Breast epithelium (tissue), 4 donors: ENCODE measurements around the gene PRDX2. TPM values are rescaled to one million over a fixed set of nuclear protein-coding genes. Genes with fewer than 3 reads are reported as not detected.

Experiments used
- DNase-seq, 2 donors: peaks; one replicate each; pipeline ENCODE4 v3.0.0-alpha.2; 2019; ENCODE audit warnings: low spot score in 2 of 2
- H3K27ac ChIP-seq, 2 donors: fragments of 200-600 bp; sonication (generic) in 1 of 2; one replicate each; pipeline ENCODE4 v1.5.1; 2016 to 2019; ENCODE audit warnings: mild to moderate bottlenecking in 1 of 2
- H3K27me3 ChIP-seq, 2 donors: fragments of 200-600 bp; sonication (generic) in 1 of 2; one replicate each; pipeline versions ENCODE4 v1.5.1 to v1.6.0; 2017 to 2019; ENCODE audit warnings: control low read depth in 1 of 2, mild to moderate bottlenecking in 1 of 2
- H3K36me3 ChIP-seq: fragments of 200-600 bp; one replicate; pipeline ENCODE4 v1.5.1; 2019
- H3K4me1 ChIP-seq, 2 donors: fragments of 200-600 bp; sonication (generic); one replicate each; pipeline ENCODE4 v1.5.1; 2016 to 2019; ENCODE audit warnings: control low read depth in 1 of 2
- H3K4me3 ChIP-seq, 3 donors: fragments of 200-600 bp; sonication (generic); 1 replicate in 2 of 3; 2 replicates in 1 of 3; pipeline ENCODE4 v1.5.1; 2016 to 2019; ENCODE audit warnings: mild to moderate bottlenecking in 3 of 3, moderate library complexity in 2 of 3
- H3K9me3 ChIP-seq, 2 donors: fragments of 200-600 bp; sonication (generic) in 1 of 2; one replicate each; pipeline ENCODE4 v1.5.1; 2016 to 2019; ENCODE audit warnings: control low read depth in 1 of 2
- POLR2A ChIP-seq: fragments of 450-650 bp; IDR thresholded peaks from one replicate; pipeline ENCODE4 v1.6.1; 2016; ENCODE audit warnings: antibody characterized with exemption, mild to moderate bottlenecking, moderate library complexity
- POLR2AphosphoS5 ChIP-seq, 3 donors: sonication (generic); formaldehyde crosslinking; IDR thresholded peaks; one replicate each; pipeline ENCODE4 v1.6.1; 2017; ENCODE audit warnings: antibody characterized with exemption in 3 of 3
- intact Hi-C: fragments of 100-400 bp; cut with DNase I; formaldehyde crosslinking; loops from one replicate; pipeline ENCODE4 v1.15.1; 2023; ENCODE audit warnings: low total_unique reads
- total RNA-seq, 3 donors: library from RNA; depleted of rRNA; stranded (reverse); fragments of >200 nt; gene quantifications; one replicate each; pipeline ENCODE4 v1.1.0, GENCODE V29; 2016
- TF ChIP-seq, protein P1 (sequence below), 3 donors: fragments of 450-650 bp; IDR thresholded peaks; one replicate each; pipeline ENCODE4 v1.5.1; 2016 to 2017; ENCODE audit warnings: antibody characterized with exemption in 3 of 3, mild to moderate bottlenecking in 3 of 3, moderate library complexity in 3 of 3

PRDX2 gene
- total RNA-seq, 3 donors from 2014 or later: 150 to 199 (median 199) TPM

GRCh38 chr19:12782424-12783290 is 18.9 kb downstream of the PRDX2 start:
- Histone ChIP-seq H3K27ac (peak overlapping the region; percentile 98 to 100), H3K36me3 (no peaks in the 10 kb centered on the region), H3K4me1 (peaks cover 18 to 26% of the 10 kb centered on the region in 2 donors), H3K9me3 (no peaks in the 10 kb centered on the region), H3K27me3 (no peaks in the 10 kb centered on the region), H3K4me3 (peak overlapping the region; percentile 45 to 65 (median 61))
- peak; percentile 79 to 80 for DNase-seq
- TF ChIP-seq POLR2AphosphoS5 (IDR thresholded peaks at IDR 0.05) (peak; percentile 71 to 89 (median 75)), POLR2A (no peak)
- TF ChIP-seq, protein P1, sequence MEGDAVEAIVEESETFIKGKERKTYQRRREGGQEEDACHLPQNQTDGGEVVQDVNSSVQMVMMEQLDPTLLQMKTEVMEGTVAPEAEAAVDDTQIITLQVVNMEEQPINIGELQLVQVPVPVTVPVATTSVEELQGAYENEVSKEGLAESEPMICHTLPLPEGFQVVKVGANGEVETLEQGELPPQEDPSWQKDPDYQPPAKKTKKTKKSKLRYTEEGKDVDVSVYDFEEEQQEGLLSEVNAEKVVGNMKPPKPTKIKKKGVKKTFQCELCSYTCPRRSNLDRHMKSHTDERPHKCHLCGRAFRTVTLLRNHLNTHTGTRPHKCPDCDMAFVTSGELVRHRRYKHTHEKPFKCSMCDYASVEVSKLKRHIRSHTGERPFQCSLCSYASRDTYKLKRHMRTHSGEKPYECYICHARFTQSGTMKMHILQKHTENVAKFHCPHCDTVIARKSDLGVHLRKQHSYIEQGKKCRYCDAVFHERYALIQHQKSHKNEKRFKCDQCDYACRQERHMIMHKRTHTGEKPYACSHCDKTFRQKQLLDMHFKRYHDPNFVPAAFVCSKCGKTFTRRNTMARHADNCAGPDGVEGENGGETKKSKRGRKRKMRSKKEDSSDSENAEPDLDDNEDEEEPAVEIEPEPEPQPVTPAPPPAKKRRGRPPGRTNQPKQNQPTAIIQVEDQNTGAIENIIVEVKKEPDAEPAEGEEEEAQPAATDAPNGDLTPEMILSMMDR (IDR thresholded peaks at IDR 0.05): peak in 1 of 3 donors; percentile 6
- intact Hi-C loops: no loop called here

GRCh38 chr19:12782174-12782423 is 19.5 kb downstream of the PRDX2 start:
- peak overlapping the region; percentile 45 to 65 (median 61) for H3K4me3 ChIP-seq
- DNase-seq: no peak
- intact Hi-C loops: no loop called here
- H3K36me3 ChIP-seq: no peaks in the 10 kb centered on the region
- H3K4me1 ChIP-seq: peaks cover 18 to 25% of the 10 kb centered on the region in 2 donors
- no peaks in the 10 kb centered on the region for H3K27me3 ChIP-seq
- TF ChIP-seq, protein P1 (IDR thresholded peaks at IDR 0.05): no peak
- no peak for TF ChIP-seq POLR2A
- TF ChIP-seq POLR2AphosphoS5 (IDR thresholded peaks at IDR 0.05): no peak
- peak overlapping the region; percentile 98 to 100 for H3K27ac ChIP-seq
- H3K9me3 ChIP-seq: no peaks in the 10 kb centered on the region

DNA sequence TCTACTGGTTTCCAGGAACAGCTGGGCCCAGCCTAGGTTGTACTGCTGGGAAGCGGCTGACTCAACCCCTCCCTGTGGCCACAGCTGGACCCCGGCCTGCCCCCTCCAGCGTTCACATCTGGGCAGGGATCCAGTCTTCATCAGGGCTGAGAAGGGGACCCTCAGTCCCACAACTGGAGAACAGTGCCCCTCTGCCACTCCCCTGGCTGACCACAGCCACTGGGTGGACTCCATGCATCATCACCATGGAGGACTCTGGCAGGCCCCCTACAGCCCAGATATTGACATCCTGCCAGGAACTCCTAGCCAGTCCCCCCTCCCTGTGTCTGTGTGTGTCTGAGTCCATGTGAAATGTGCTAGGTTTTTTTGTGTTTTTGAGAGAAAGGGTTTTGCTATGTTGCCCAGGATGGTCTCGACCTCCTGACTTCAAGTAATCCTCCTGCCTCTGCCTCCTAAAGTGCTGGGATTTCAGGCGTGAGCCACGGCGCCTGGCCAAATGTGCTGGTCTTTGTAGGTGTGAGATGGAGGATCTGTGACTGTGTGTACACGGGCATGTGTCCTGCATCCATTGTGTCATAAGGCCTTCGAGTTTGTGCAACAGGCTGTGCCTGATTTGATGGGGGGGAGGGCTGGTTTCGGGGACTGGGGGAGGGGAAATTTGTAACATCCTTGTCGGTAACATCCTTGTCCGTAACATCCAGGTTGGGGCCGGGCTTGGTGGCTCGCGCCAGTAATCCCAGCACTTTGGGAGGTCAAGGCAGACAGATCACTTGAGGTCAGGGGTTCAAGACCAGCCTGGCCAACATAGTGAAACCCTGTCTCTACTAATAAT is 22.2 kb downstream of the PRDX2 start:
- Histone ChIP-seq H3K4me1 (peaks cover 11 to 18% of the 10 kb centered on the region in 2 donors), H3K27ac (peak overlapping the region; percentile 97 to 98), H3K4me3 (peak overlapping the region; percentile 54 to 80 (median 73)), H3K36me3 (no peaks in the 10 kb centered on the region), H3K27me3 (no peaks in the 10 kb centered on the region), H3K9me3 (no peaks in the 10 kb centered on the region)
- no peak for DNase-seq
- intact Hi-C loops: no loop called here
- TF ChIP-seq POLR2AphosphoS5 (IDR thresholded peaks at IDR 0.05) (peak in 2 of 3 donors; percentile 27 to 90), POLR2A (no peak)

DNA sequence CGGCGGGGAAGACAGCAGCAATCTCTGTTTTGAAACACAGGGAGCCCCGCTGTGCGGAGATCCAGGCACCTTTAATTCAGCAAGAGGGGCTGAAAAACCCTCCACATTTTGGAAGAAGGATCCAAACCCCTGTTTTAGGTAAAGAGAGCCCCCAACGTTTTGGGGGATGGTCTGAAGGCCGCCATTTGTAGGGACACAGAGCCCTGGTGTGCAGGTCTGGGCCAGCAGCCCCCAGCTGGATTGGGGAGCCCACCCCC is 22.8 kb downstream of the PRDX2 start:
- Histone ChIP-seq H3K36me3 (no peaks in the 10 kb centered on the region), H3K4me1 (peaks cover 5 to 14% of the 10 kb centered on the region in 2 donors), H3K27me3 (no peaks in the 10 kb centered on the region), H3K27ac (peak overlapping the region; percentile 97 to 98), H3K4me3 (peak overlapping the region; percentile 54 to 80 (median 73)), H3K9me3 (no peaks in the 10 kb centered on the region)
- no peak for DNase-seq
- intact Hi-C loops: no loop called here
- TF ChIP-seq POLR2A (no peak), POLR2AphosphoS5 (IDR thresholded peaks at IDR 0.05) (no peak)
- TF ChIP-seq, protein P1 (IDR thresholded peaks at IDR 0.05): no peak

- intact Hi-C loops: no loop called here
- peaks cover 0 to 8% of the 10 kb centered on the region in 2 donors for H3K4me1 ChIP-seq
- H3K27me3 ChIP-seq: no peaks in the 10 kb centered on the region
- no peaks in the 10 kb centered on the region for H3K36me3 ChIP-seq
- no peaks in the 10 kb centered on the region for H3K9me3 ChIP-seq
- TF ChIP-seq, protein P1 (IDR thresholded peaks at IDR 0.05): peak in 1 of 3 donors; percentile 11
- TF ChIP-seq POLR2AphosphoS5 (IDR thresholded peaks at IDR 0.05) (peak; percentile 58 to 73 (median 65)), POLR2A (no peak)
- peak; percentile 85 to 86 for DNase-seq
- peak overlapping the region; percentile 54 to 80 (median 73) for H3K4me3 ChIP-seq
- H3K27ac ChIP-seq: peak overlapping the region; percentile 97 to 98
Observed at GRCh38 chr19:12778017-12778904, 23.3 kb downstream of the PRDX2 start.
